VCaP (cell line): ENCODE results near the gene WFDC2.
A peak's percentile ranks its signal among the peaks of the same experiment; 100 is the strongest.

ENCODE experiments used
- H3K27ac ChIP-seq: fragments of 450-650 bp; 2 replicates; pipeline ENCODE4 v1.5.1; 2017
- TF ChIP-seq, protein P1 (sequence below): fragments of 450-650 bp; conservative IDR thresholded peaks from 2 replicates; pipeline ENCODE4 v1.5.1; 2017; ENCODE audit warnings: mild to moderate bottlenecking, moderate library complexity

Gene WFDC2, protein sequence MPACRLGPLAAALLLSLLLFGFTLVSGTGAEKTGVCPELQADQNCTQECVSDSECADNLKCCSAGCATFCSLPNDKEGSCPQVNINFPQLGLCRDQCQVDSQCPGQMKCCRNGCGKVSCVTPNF

DNA sequence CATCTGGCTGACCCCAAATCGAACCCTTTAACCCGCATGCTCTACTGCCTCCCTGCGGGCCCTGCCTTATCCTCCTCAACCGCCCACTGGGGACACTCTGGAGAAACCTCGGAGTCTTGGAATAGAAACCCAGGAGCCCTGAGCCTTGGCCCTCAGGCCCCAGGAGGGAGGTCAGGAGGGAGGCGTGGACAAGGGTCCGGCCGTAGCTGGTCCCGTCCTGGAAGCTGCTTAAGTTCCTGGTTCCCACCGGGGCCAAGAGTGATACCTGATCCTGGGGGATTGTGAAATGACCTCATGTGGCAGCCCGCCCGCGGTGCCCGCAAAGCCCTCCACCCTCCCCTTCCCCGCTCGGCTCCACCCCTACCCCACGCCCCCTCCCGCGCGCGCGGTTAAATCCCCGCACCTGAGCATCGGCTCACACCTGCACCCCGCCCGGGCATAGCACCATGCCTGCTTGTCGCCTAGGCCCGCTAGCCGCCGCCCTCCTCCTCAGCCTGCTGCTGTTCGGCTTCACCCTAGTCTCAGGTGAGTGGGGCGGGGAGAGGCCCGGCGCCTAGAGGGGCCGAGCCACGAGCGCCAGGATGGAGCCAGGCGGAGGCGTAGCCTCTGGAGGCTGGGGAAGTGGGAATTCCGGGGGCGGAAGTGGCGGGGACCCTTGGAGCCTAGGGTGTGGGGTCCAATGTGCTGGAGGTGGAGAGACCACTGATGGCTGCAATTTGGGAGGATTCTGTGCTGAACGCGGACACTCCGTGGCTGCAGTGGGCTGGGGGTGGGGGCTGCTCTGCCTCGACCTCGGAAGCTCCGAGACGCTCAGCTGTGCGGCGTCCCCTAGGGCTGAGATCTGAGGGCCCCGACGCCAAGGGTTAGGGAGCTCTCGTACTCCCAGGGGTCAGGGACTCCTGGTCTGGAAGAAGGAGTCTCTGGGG lies at the start of gene WFDC2:
Gene WFDC2, plus strand, starts transcription at position 418 of the 926 bp plus-strand sequence. Its CDS starts 29 bp downstream, at position 447.
- TF ChIP-seq, protein P1, sequence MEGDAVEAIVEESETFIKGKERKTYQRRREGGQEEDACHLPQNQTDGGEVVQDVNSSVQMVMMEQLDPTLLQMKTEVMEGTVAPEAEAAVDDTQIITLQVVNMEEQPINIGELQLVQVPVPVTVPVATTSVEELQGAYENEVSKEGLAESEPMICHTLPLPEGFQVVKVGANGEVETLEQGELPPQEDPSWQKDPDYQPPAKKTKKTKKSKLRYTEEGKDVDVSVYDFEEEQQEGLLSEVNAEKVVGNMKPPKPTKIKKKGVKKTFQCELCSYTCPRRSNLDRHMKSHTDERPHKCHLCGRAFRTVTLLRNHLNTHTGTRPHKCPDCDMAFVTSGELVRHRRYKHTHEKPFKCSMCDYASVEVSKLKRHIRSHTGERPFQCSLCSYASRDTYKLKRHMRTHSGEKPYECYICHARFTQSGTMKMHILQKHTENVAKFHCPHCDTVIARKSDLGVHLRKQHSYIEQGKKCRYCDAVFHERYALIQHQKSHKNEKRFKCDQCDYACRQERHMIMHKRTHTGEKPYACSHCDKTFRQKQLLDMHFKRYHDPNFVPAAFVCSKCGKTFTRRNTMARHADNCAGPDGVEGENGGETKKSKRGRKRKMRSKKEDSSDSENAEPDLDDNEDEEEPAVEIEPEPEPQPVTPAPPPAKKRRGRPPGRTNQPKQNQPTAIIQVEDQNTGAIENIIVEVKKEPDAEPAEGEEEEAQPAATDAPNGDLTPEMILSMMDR, result no peak
- peak within 1 kb of the TSS; percentile 85 for H3K27ac ChIP-seq

DNA sequence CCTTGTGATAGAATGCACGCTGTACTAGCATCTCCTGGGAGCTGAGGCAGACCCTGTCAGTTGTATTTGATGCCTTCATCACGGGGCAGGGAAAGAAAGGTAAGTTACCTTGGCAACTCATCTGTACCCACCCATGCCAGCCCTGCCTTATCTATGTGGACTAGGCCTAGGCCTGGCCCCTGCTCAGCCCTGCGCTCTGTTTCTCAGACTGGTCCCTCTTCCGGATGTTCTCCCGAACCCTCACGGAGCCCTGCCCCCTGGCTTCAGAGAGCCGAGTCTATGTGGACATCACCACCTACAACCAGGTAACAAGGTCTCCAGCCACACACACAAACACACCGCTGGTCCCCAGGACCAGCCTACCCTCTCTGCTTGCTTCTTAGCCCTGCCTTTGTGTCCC lies 49.4 kb upstream of the WFDC2 start:
- H3K27ac ChIP-seq, result peak overlapping the region; percentile 85
- TF ChIP-seq, protein P1, result no peak

DNA sequence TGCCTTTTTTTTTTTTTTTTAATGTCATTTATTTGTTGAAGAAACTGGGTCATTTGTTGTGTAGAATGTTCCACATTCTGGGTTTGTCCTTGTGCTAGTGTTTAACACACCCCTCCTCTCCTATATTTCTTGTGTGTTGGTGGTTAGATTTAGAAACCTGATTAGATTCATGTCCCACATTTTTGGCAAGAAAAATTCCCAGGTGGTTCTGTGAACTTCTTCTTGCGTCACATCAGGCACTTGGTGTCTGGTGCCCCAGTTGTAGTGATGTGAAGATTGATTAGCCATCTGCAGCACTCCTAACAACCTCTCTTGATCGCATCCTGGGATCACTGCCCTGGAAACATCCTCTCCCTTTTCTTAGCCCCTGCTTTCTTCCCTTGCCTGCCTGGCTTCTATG lies 45.9 kb upstream of the WFDC2 start:
- TF ChIP-seq, protein P1, result no peak
- H3K27ac ChIP-seq, result no peak overlapping the region

DNA sequence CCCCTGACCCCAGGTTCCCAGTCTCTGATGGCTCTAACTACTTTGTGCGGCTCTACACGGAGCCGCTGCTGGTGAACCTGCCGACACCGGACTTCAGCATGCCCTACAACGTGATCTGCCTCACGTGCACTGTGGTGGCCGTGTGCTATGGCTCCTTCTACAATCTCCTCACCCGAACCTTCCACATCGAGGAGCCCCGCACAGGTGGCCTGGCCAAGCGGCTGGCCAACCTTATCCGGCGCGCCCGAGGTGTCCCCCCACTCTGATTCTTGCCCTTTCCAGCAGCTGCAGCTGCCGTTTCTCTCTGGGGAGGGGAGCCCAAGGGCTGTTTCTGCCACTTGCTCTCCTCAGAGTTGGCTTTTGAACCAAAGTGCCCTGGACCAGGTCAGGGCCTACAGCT lies 44.0 kb upstream of the WFDC2 start:
- no peak overlapping the region for H3K27ac ChIP-seq
- TF ChIP-seq, protein P1, result no peak

DNA sequence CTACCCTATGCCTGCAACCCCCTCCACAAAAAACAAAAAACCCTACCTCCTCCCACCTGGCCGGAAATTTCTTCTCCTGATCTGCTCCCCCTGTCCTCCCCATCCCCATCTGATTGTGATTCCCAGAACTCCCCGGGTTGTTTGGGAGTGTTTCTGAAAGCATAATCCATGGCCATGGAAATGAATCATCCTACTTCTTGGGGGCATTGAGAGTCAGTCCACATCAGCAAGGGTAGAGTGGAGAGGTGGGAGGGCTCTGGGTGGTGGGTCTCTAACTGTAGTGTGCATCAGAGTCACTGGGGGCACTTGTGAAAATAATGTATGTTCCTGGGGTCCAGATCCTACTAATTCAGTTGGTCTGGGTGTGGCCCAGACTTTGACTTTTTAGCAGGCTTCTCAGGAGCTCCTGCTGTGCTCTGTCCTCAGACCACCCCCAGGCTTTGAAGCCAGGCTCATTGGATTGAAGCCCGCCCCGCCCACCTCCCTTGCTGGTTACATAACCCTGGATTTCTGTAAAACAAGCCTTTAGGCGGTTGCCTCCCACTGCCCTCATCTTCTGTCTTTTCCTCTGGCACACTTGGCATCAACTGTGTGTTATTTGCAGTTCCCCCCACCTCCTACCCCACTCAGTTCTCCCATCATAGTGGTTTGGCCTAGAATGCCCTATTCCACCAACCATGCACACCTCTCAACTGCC lies 43.1 kb upstream of the WFDC2 start:
- no peak overlapping the region for H3K27ac ChIP-seq
- TF ChIP-seq, protein P1, result no peak

DNA sequence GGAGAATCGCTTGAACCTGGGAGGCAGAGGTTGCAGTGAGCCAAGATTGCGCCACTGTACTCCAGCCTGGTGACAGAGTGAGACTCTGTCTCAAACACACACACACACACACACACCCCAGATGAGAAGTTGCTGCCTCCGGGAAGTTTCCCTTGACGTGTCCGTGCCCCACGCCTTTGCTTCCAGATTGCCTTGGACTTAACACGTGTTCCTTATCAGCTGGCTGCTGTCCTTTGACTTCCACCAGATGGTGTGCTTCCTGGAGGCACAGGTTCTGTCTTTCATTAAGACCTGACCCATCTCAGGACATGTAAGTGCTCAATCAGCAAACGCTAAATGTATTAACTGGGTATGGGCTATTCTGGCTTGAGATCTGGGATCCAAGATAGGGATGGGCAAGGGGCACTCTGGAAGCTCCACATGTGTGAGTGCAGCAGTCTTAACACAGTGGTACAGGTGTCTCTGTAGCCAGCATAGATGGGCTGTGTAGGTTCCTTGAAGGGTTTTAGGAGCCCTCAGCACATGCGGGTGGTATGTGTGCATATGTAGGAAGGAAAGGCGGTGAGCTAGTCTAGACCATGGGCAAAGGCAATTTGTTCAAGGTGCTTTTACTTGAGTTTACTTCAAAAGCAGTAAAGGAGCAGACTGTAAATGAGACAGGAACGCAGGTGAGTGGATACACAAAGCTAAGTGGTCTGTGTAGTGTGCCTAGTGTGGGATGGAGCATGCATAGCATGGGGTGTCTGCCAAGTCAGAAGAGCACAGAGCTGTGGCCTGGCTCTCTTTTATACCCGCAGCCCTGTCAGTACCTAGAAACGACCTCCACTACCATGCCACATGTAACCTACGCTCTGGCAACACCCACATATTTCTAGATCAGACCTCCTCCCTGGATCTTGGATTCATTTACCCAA lies 42.1 kb upstream of the WFDC2 start:
- TF ChIP-seq, protein P1, result no peak
- no peak overlapping the region for H3K27ac ChIP-seq
